DMS53 (cell line): ENCODE data around the gene CYP2C9.

ENCODE experiments used
- DNase-seq: peaks from one replicate; lab custom pipeline; 2025; lab: John Stamatoyannopoulos, UW

The CYP2C9 gene

GRCh38 chr10:95039281-95039680, 100.8 kb downstream of the CYP2C9 start:
- DNase-seq, result no peak
